Fibroblast of lung (primary cell): ENCODE data around the gene LCA5.

Experiments
- EZH2 ChIP-seq: IDR thresholded peaks from 2 replicates; pipeline ENCODE4 v1.5.1; 2012; ENCODE audit warnings: low read length, control low read depth, mild to moderate bottlenecking; ENCODE audit errors: missing control alignments
- TF ChIP-seq, protein P1 (sequence below), 2 donors: IDR thresholded peaks in 1 of 2; conservative IDR thresholded peaks in 1 of 2; 1 replicate in 1 of 2; 2 replicates in 1 of 2; pipeline ENCODE4 v1.5.1; 2011 to 2012; ENCODE audit warnings: low read length in 2 of 2, control low read depth in 1 of 2, inconsistent platforms in 1 of 2, low read depth in 1 of 2, mild to moderate bottlenecking in 1 of 2

DNA sequence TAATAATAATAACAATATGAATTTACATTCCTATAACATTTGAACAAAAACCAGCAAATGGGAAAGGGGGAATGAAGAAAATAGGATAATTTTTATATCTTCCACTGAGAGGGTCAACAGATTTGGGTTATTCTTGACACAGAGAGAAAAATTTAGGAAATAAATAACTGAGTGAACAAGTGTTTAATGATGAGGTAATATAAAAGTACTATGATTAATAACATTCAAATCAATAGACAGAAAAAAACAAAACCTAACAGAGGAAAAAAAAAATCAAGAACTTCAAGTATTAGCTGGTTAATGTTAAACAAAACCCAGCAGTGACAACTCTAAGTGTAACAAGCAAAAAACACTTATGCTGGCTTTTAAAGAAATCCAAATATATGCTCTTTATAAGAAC, 66.5 kb downstream of the LCA5 start:
- TF ChIP-seq, protein P1, sequence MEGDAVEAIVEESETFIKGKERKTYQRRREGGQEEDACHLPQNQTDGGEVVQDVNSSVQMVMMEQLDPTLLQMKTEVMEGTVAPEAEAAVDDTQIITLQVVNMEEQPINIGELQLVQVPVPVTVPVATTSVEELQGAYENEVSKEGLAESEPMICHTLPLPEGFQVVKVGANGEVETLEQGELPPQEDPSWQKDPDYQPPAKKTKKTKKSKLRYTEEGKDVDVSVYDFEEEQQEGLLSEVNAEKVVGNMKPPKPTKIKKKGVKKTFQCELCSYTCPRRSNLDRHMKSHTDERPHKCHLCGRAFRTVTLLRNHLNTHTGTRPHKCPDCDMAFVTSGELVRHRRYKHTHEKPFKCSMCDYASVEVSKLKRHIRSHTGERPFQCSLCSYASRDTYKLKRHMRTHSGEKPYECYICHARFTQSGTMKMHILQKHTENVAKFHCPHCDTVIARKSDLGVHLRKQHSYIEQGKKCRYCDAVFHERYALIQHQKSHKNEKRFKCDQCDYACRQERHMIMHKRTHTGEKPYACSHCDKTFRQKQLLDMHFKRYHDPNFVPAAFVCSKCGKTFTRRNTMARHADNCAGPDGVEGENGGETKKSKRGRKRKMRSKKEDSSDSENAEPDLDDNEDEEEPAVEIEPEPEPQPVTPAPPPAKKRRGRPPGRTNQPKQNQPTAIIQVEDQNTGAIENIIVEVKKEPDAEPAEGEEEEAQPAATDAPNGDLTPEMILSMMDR (conservative IDR thresholded peaks at IDR 0.05 in 1 of 2, IDR thresholded peaks at IDR 0.05 in 1 of 2; ENCODE audit: low read depth in 1 of 2, low read length in 2 of 2): no peak
- no peak for TF ChIP-seq EZH2
